Medulla oblongata (tissue), 1 donor: ENCODE results near the gene KRTAP5-8.
A peak's percentile ranks its signal among the peaks of the same experiment; 100 is the strongest.
"Not testable (repeated sequence)": the region's sequence is repeated elsewhere in the genome, so short reads cannot be mapped to it uniquely, and the experiment has no call there.

Source experiments
- DNase-seq: peaks from one replicate; pipeline ENCODE4 v3.0.0-alpha.2; 2015; ENCODE audit errors: extremely low spot score

The KRTAP5-8 gene

DNA sequence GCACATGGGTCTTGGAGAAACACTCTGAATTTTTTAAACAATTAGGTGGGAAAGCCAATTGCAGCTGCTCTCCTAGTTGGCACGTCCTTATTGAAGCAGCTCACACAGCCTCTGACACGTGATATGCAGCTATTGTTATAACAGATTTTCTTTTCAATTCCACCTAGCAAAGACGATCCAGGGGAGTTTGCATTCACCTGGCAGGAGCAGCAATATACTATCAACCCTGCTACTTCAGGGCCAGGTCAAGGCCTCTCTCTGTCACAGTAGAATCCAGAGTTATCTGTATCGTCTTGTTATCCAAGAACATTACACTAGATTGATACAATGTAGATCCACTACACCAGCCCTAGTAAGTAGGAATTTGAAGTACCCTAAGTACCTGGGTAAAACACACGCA is 36.6 kb downstream of the KRTAP5-8 start:
- no peak for DNase-seq

- DNase-seq: no peak
These were observed 38.0 kb downstream of the KRTAP5-8 start for GRCh38 chr11:71575723-71576424.

- DNase-seq: not testable (repeated sequence)
These were observed 39.1 kb downstream of the KRTAP5-8 start for GRCh38 chr11:71576688-71577465.

DNA sequence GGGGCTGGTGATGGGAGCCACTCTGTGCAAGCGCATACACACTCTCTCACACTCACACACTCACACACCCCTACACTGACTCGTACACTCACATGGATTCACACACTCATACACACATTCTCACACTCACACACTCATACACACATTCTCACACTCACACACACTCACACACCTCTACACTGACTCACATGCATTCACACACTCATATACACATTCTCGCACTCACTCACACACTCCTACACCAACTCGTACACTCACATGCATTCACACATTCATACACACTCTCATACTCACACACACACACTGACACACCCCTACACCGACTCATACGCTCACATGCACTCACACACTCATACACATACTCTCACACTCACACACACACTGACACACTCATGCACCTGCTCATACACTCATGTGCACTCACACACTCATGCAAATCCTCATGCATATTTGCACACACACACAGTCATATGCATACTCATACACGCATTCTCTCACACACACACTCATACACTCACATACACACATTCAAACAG is 39.7 kb downstream of the KRTAP5-8 start:
- no peak for DNase-seq

GRCh38 chr11:71579513-71579912 is 41.7 kb downstream of the KRTAP5-8 start:
- not testable (repeated sequence) for DNase-seq

DNA sequence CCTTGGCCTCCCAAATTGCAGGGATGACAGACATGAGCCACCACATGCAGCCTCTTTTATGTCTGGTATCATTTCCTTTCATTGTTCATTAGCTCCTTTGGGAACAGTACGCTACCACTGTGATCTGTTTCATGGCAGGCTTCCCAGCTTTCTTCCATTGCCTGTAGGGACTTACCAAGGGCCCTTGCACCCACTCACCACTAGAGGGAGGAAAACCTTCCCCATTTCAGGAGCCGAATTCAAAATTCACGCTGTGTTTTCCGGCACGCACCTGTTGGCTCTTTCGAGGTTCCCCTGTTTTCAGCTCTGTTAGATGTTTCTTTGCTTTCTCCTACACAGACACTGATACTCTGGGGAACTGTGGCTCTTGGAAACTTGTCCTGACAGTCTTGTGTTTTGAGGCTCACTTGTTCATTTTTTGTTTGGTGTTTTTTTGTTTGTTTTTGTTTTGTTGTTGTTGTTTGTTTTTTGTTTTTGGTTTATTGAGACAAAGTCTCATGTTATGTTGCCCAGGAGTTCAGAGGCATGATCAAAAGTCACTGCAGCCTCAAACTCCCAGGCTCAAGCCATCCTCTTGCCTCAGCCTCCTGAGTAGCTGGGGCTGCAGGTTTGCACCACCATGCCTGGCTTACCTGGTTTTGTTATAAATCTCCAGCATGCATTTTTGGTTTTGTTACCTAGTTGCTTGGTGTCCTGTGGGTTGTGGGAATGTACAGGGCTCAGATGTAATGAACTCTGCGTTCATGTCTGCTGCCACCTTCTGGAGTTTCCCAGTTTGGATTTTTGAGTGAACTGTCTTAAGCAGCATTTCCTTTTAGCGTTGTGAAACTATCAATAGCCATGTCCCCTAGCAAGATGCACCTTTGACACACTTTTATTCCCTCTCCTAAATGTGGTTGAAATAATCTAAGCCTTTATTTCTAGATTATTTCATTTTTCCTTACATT is 42.5 kb downstream of the KRTAP5-8 start:
- peak; percentile 80 for DNase-seq

- no peak for DNase-seq
These were observed 44.0 kb downstream of the KRTAP5-8 start for GRCh38 chr11:71581826-71582225.

GRCh38 chr11:71582309-71582895 is 44.6 kb downstream of the KRTAP5-8 start, which contains the start of gene KRTAP5-11:
Gene KRTAP5-11 (minus strand): TSS chr11:71582875. CDS start chr11:71582837, 38 bp downstream.
- DNase-seq: no peak

GRCh38 chr11:71582969-71583368 is 45.1 kb downstream of the KRTAP5-8 start:
- DNase-seq: peak; percentile 13

- DNase-seq: not testable (repeated sequence)
These were observed 47.8 kb downstream of the KRTAP5-8 start for GRCh38 chr11:71585673-71586072.

DNA sequence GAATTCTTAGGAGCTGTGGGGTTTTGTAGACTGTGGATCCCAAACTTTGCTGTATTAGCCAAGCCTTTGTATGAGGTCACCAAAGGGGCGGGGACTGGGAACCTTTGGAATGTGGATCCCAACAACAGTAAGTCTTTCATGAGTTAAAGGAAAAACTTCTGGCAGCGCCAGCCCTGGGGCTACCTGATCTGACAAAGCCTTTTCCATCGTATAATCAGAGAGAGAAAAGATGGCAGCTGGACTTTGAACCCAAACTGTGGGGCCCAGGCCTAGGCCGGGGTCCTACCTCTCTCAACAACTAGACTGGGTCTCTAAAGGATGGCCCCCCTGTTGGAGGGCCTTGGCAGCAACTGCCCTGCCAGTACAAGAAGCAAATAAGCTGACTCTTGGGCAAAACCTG is 50.5 kb downstream of the KRTAP5-8 start:
- not testable (repeated sequence) for DNase-seq
